Ureter (tissue), 1 donor: ENCODE measurements around the gene PLXNA4. TPM values are rescaled to one million over a fixed set of nuclear protein-coding genes. Genes with fewer than 3 reads are reported as not detected.

Source experiments
- DNase-seq: peaks from one replicate; pipeline ENCODE4 v3.0.0-alpha.2; 2020; ENCODE audit warnings: low spot score
- total RNA-seq: library from RNA; stranded (reverse); gene quantifications from one replicate; pipeline ENCODE4 v1.2.4, GENCODE V29; 2023
- donor health status: DM: yes; HTN: yes; CAD: no.

The PLXNA4 gene
- total RNA-seq, 1 donor from 2014 or later, result 7.6 TPM

- no peak for DNase-seq
Observed at GRCh38 chr7:132359743-132360142, 216.5 kb downstream of the PLXNA4 start.

GRCh38 chr7:132355048-132355447 is 221.2 kb downstream of the PLXNA4 start:
- no peak for DNase-seq

DNA sequence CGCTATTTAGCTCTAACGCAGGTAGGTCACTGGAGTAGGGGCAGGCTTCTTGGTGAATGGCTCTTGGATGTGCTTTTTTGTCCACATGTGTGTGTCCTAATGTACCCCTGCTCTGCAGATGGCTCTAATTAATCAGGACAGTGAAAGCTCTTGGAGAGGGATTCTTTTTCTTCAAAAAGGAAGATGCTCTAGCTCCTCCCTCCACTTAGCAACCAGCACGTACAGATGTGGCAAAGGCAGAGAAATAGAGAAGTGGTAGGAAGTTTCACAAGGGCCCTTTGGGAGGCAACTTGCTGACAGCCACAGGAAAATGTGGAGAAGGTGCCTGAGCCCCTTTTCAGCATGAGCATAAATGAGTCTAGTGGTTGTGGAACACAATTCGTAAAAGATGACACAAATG is 221.7 kb downstream of the PLXNA4 start:
- no peak for DNase-seq

DNA sequence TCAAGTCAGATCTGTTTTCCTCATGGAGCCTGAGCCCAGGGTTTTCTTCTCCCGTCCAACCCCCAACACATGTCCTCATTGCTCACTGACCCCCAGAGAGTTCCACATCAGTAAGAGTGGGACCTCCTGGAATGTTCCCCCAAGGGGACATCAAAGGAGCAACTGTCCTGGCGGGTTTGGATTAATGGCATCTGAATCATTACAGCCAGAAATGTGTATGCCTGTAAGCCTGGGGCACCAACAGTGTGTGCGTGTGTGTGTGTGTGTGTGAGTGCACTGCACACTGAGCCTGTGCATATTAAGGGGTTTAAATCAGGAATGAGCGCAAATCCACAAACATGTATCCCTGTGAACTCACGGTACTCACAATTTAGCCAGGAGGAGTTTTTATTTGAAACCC is 222.3 kb downstream of the PLXNA4 start:
- DNase-seq, result no peak

DNA sequence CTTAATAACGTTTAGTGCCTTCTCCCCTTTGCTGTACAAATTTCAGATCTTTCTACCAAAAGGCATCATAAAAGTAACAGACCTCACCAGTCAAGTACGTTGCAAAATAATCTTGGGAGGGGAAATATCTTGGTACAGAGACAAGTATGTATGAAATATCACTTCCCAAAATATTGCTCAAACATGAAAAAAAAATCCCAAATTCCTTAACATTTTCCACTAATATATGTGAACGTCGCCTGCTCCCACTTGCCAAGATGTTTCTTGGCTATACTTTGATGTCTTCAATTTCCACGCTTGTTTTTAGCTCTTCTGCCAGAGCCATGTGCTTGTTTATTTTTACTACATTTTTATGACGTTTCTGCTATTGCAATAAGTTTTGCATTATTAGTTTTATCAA is 223.5 kb downstream of the PLXNA4 start:
- DNase-seq, result no peak

- DNase-seq, result no peak
Observed at GRCh38 chr7:132351954-132352499, 224.2 kb downstream of the PLXNA4 start.

- DNase-seq, result no peak
Observed at GRCh38 chr7:132350741-132351140, 225.5 kb downstream of the PLXNA4 start.

DNA sequence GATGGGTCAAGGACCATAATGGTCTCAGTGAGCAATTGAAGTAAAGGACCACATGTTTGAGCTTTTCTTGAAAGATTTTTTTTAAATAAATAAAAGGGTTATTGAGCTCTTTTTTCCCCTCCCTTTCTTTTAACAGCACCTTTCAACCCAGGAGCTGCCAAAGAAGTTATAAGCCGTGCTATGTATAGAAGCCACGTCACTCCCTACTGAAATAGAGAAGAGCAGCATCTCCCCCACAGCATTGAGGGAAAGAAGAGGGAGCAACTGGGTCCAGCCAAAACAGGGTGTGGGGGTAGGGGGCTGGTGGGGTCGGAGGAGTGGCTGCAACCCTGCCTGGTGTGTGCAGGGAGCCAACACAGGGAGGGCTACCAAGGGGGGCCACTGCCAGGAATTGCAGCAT is 227.2 kb downstream of the PLXNA4 start:
- no peak for DNase-seq

- no peak for DNase-seq
Observed at GRCh38 chr7:132348341-132348740, 227.9 kb downstream of the PLXNA4 start.

DNA sequence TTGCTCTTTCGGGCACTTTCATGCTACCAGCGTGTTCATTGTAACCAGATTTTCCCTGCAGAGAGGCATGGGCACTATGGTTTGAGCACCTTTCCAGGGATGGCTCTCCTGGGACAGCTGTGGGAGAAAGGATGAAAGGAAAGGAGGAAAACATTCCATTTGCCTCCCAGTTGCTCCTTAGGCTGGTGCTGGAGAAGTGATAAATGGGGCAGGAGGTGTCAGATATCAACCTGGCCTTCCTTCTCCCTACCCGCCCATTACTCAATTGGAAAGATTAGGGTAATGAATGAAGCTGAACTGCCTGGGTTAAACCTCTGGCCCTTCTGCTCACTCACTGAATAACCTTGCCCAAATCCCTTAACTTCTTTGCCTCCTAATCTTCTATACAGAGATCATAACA is 228.4 kb downstream of the PLXNA4 start:
- DNase-seq, result no peak

DNA sequence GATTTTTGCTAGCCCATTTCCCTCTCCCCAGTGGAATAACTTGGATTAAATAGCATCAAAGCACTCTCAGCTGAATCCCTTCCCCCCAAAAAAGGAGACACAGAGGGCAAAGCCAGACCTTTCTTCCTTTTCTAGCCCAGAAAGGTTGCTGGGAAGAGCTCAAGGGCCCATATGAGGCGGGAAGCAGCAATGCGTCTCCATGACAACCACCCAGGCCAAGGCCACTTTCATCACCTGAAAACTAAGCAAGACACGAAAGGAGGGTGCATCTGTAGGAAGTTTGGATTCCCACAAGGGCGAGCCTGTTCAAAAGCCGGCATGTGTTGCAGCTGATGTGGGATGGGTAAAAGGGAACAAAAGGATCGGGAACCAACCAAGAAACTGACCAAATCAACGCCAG is 229.1 kb downstream of the PLXNA4 start:
- DNase-seq, result no peak

GRCh38 chr7:132345543-132346129 is 230.6 kb downstream of the PLXNA4 start:
- no peak for DNase-seq

DNA sequence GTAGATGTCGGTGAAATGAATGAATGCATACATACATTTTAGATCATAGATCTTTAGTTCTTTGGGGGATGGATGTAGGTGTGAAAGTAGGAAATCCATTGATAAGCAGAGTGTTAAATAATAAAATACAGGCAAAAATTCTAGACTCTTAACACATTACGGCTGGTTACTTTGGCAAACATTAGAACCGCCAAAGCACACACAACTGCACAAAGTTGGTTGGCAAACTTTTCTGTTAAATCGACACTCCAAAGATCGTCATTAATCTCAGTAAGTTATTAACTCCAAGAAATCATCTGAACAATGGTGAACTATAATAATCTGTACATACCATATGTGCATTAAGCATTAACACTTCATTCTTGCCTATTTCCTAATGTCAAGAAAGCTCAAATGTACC is 231.2 kb downstream of the PLXNA4 start:
- DNase-seq, result no peak

DNA sequence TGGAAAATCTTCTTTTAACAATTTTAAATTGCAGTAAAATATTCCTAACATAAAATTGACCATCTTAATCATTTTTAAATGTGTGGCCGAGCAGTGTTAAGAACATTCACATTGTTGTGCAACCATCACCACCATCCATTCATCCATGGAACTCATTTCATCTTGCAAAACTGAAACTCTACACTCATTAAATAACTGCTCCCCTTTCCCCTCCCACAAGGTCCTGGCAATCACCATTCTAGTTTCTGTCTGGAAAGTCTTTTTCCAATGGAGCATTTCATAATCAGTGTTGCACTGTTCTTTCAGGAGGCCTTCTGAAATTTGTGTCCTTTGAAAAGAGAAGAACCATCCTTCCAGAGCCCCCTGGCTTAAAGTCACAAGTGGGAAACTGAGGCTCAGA is 233.1 kb downstream of the PLXNA4 start:
- DNase-seq, result no peak

- DNase-seq, result no peak
Observed at GRCh38 chr7:132337450-132338080, 238.7 kb downstream of the PLXNA4 start.

- no peak for DNase-seq
Observed at GRCh38 chr7:132336797-132337196, 239.5 kb downstream of the PLXNA4 start.

DNA sequence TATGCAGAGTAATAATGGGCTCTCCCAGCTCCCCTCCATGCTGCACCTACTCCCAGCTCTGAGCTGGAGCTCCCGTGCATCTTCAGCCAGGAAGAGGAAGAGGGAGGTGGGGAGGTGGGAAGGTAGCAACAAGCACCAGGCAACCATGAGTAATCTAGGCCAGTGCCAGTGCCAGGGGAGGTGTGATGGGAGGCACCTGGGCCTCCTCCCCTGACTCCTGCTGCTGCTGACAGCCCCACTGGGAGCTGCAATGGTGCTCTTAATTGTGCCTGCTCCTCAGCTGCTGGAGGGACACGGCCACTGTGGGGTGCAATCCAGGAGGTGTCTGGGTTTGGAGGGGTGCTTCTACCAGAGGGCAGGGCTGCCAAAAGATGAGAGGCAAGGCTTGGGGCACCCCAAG is 243.0 kb downstream of the PLXNA4 start:
- DNase-seq, result no peak

DNA sequence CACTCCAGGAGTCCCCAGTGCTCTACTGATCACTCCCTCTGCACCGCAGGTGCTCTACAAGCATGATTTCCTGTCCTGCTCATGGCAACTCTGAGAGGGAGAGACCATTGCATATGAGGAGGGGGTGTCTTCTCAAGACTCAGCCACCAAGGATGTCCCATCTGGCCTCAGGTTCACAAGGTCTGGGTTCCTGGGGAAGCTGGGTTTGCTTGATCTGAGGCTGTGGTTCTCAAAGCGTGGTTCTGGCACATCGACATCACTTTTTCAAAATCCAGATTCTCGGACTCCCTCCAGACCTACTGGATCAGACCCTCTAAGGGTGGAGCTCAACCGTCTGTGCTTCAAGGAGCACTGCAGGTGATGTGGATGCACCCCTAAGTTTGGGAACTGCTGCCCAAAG is 247.5 kb downstream of the PLXNA4 start:
- DNase-seq, result no peak

DNA sequence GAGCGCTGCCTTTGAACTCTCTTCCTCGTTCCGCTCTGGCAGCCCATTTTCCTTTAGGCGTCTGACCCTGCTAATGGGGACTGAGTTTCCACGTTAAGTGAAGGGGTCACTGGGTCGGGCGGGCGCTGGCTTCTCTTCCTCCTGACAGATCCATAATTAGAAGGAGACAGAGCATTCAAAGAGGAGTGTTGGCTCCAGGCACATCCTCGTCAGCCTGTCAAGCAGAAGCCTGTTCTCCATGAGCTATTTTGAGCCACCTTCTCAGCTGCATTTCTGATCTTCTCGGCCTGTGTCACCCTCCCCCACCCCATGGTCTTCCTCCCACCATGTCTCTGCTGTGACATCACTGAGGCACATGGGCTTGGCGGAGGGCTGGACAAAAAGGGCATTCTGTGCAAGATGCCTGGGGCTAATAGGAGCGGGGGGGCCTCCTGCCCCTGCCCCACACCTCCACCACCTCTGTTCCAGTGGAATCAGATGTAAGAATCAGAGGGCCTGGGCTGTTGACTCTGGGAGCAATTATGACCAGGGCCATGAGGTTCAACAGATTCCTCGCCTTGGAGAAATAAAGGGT is 248.1 kb downstream of the PLXNA4 start:
- no peak for DNase-seq

DNA sequence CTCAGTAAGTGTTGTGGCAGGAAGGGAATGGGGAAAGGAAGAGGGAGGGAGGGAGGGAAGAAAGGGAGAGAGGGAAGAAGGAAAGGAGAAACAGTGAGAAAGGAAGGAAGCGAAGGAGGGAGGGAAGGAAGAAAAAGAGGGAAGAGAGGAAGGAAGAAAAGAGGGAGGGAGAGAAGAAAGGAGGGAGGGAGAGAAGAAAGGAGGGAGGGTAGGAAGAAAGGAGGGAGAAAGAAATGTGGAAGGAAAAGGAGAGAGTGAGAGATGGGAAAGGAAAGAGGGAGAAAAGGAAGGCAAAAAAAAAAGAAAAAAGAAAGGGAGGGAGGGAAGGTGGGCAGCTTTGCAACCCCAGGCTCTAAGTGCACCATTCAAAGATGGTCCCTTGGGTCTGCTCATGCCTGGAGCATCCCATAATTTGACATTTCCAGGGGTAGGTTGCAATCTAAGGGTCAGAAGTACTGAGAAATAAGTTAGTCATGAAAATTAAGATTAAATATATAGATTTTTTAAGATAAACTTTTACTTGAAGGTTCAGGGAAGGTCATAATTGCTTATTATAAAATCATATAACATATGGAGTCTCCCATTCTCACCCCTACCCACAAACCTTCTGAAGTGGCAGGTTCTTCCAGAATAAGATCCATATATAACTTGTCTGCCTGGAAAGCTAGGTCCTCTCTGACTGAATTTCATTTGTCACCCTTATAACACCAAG is 249.2 kb downstream of the PLXNA4 start:
- no peak for DNase-seq

DNA sequence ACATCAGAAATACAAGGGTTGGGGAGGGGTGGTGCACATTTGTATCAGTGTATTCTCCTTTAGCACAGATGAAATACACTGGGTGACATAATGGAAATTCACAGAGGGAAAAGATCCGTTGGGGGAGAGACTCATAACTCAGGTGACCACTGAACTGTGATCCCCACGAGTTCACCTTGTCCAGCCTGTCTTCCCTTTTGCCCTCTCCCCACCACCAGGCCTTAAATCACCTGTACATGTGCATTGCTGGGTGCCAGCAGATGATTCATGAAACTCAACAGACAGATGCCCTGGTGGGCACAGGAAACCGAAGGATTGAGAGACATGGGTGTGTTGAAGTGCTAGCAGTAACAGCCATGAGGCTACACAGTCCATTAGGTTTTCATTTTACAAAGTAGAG is 253.3 kb downstream of the PLXNA4 start:
- DNase-seq, result no peak

DNA sequence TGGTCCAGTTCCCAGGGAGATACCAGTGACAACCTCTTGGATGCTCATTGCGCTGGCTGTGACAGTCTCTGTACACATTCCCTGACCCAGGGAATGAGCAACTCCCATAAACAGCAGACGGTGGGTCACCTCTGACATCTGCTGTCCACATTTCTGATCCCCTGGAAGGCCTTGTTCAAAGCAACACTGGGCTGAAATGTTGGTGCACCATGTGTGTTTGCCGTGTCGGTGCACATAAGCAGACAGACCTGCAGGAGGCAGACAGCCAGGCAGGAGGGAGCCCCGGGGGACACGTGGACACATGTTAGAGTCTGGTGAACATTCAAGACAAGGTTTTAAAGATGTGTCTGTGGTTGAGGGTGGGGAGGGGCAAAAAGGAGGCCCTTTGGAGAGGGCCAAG is 254.9 kb downstream of the PLXNA4 start:
- DNase-seq, result no peak

DNA sequence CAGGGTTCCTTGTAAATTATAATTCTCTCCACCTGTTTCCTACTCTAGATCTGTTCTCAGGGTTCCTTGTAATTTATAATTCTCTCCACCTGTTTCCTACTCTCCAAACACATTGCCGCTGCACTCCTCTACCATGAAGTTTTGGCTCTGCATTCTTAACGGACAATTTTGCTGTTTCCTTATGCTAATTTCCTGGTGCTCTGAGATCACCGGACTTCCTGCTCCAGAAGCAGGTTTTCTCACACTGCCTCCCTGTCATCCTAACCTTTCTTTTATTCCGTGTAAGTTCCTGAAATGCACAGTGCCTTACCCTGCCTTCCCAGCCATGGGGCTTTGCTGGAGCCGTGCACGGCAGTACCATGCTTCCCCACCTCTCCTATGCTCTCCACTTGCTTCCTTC is 256.8 kb downstream of the PLXNA4 start:
- DNase-seq, result no peak
